Upper lobe of left lung (tissue), 6 donors: ENCODE data around the gene MYO9B. TPM values are rescaled to one million over a fixed set of nuclear protein-coding genes. Genes with fewer than 3 reads are reported as not detected.

Experiments used
- ATAC-seq, 2 donors: fragments of 200-7000 bp; cut with Tn5 transposase; one replicate each; pipeline ENCODE4 v1.9.1; 2022; ENCODE audit warnings: mild to moderate bottlenecking in 2 of 2, moderate library complexity in 2 of 2; ENCODE audit not compliant: low FRiP score in 2 of 2
- DNase-seq, 2 donors: peaks; one replicate each; pipeline ENCODE4 v3.0.0-alpha.2; 2019 to 2020
- H3K27ac ChIP-seq, 4 donors: fragments of 200-600 bp; sonication (generic); one replicate each; pipeline ENCODE4 v1.5.1; 2016 to 2019
- H3K27me3 ChIP-seq, 4 donors: fragments of 200-600 bp; sonication (generic); one replicate each; pipeline ENCODE4 v1.5.1; 2017 to 2019
- H3K36me3 ChIP-seq, 4 donors: fragments of 200-600 bp; sonication (generic); one replicate each; pipeline ENCODE4 v1.5.1; 2016 to 2019
- H3K4me1 ChIP-seq, 4 donors: fragments of 200-600 bp; sonication (generic); one replicate each; pipeline ENCODE4 v1.5.1; 2018 to 2019
- H3K4me3 ChIP-seq, 4 donors: fragments of 200-600 bp; sonication (generic); one replicate each; pipeline ENCODE4 v1.5.1; 2017 to 2019; ENCODE audit warnings: mild to moderate bottlenecking in 2 of 4, moderate library complexity in 1 of 4
- H3K9me3 ChIP-seq, 4 donors: fragments of 200-600 bp; sonication (generic); one replicate each; pipeline ENCODE4 v1.5.1; 2018 to 2019
- EP300 ChIP-seq, 4 donors: sonication (generic); formaldehyde crosslinking; IDR thresholded peaks; one replicate each; pipeline ENCODE4 v1.5.1; 2017; ENCODE audit warnings: antibody characterized with exemption in 4 of 4, control low read depth in 2 of 4
- POLR2A ChIP-seq, 4 donors: fragments of 450-650 bp; IDR thresholded peaks; one replicate each; pipeline ENCODE4 v1.5.1; 2016 to 2017; ENCODE audit warnings: antibody characterized with exemption in 4 of 4, mild to moderate bottlenecking in 2 of 4
- POLR2AphosphoS5 ChIP-seq, 2 donors: sonication (generic); formaldehyde crosslinking; IDR thresholded peaks; one replicate each; pipeline ENCODE4 v1.5.1; 2017; ENCODE audit warnings: antibody characterized with exemption in 2 of 2
- WGBS, 2 donors: methylation state at CpG; one replicate each; pipeline ENCODE4 v1.1.5; 2017 to 2018; 5-methylcytosine and 5-hydroxymethylcytosine counted together
- total RNA-seq, 6 donors: library from RNA; depleted of rRNA in 4 of 6; stranded (reverse); fragments of >200 nt in 4 of 6; gene quantifications; one replicate each; pipeline versions ENCODE4 v1.1.0 to v1.2.1, GENCODE V29; 2016 to 2021
- TF ChIP-seq, protein P1 (sequence below), 6 experiments: fragments of 450-650 bp in 4 of 6; fragments of 200-600 bp in 2 of 6; sonication (generic) in 2 of 6; IDR thresholded peaks; one replicate each; pipeline ENCODE4 v1.5.1; 2016 to 2019; ENCODE audit warnings: antibody characterized with exemption in 6 of 6
- donor health status: DM: no; HTN: no; CAD: no; lungs with moderate emphysema.
- donor health status: DM: no; HTN: yes; CAD: no; lungs with severe emphysema.

MYO9B gene
- total RNA-seq, 6 donors from 2014 or later, result 72.3 to 408 (median 146) TPM

DNA sequence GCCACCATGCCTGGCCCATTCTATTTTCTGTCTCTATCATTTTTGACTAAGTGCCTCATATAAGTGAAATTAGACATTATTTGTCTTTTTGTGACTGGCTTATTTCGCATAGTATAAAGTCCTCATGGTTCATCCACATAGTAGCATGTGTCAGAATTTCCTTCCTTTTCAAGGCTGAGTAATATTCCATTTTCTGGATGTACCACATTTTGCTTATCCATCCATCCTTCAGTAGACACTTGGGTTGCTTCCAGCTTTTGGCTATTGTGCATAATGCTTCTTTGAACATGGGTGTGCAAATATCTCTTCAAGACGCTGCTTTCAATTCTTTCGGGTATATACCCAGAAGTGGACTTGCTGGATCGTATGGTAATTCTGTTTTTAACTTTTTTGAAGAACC lies 88.1 kb downstream of the MYO9B start:
- Histone ChIP-seq H3K4me3 (no peak overlapping the region), H3K4me1 (no peaks in the 10 kb centered on the region), H3K27me3 (no peaks in the 10 kb centered on the region), H3K27ac (no peak overlapping the region), H3K9me3 (peaks cover 0 to 6% (median 0%) of the 10 kb centered on the region in 4 donors), H3K36me3 (peaks cover 49 to 96% (median 82%) of the 10 kb centered on the region in 4 donors)
- 100% methylated on average over 4 of the region's 4 CpGs for WGBS, 2 donors
- TF ChIP-seq, protein P1, sequence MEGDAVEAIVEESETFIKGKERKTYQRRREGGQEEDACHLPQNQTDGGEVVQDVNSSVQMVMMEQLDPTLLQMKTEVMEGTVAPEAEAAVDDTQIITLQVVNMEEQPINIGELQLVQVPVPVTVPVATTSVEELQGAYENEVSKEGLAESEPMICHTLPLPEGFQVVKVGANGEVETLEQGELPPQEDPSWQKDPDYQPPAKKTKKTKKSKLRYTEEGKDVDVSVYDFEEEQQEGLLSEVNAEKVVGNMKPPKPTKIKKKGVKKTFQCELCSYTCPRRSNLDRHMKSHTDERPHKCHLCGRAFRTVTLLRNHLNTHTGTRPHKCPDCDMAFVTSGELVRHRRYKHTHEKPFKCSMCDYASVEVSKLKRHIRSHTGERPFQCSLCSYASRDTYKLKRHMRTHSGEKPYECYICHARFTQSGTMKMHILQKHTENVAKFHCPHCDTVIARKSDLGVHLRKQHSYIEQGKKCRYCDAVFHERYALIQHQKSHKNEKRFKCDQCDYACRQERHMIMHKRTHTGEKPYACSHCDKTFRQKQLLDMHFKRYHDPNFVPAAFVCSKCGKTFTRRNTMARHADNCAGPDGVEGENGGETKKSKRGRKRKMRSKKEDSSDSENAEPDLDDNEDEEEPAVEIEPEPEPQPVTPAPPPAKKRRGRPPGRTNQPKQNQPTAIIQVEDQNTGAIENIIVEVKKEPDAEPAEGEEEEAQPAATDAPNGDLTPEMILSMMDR (IDR thresholded peaks at IDR 0.05), result no peak
- no peak for TF ChIP-seq POLR2A (IDR thresholded peaks at IDR 0.05)
- TF ChIP-seq EP300 (IDR thresholded peaks at IDR 0.05), result no peak
- TF ChIP-seq POLR2AphosphoS5 (IDR thresholded peaks at IDR 0.05), result no peak
- no peak for ATAC-seq
- DNase-seq, result no peak

DNA sequence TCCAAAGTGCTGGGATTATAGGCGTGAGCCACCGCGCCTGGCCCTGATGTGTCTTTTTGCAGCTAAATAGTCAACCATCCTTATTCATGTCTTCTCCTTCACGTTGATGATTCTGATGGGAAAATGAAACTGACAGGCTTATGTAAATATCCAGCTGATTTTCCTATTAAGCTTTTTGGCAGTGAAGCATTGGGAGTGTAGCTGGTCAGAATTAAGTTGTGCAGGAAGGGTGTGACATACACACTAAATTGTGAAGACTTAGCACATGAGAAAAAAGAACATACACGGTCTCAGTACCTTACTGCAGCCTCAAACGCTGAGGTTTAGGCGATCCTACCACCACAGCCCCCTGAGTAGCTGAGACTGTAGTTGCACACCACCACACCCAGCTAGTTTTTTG lies 89.1 kb downstream of the MYO9B start:
- Histone ChIP-seq H3K9me3 (peaks cover 0 to 6% (median 0%) of the 10 kb centered on the region in 4 donors), H3K4me1 (no peaks in the 10 kb centered on the region), H3K4me3 (no peak overlapping the region), H3K36me3 (peaks cover 50 to 96% (median 79%) of the 10 kb centered on the region in 4 donors), H3K27me3 (no peaks in the 10 kb centered on the region), H3K27ac (no peak overlapping the region)
- DNase-seq (no peak), ATAC-seq (no peak)
- 75 to 81% methylated on average over 7 of the region's 7 CpGs for WGBS, 2 donors
- TF ChIP-seq, protein P1 (IDR thresholded peaks at IDR 0.05), result no peak
- TF ChIP-seq POLR2AphosphoS5 (IDR thresholded peaks at IDR 0.05), result no peak
- TF ChIP-seq EP300 (IDR thresholded peaks at IDR 0.05), result no peak
- no peak for TF ChIP-seq POLR2A (IDR thresholded peaks at IDR 0.05)

DNA sequence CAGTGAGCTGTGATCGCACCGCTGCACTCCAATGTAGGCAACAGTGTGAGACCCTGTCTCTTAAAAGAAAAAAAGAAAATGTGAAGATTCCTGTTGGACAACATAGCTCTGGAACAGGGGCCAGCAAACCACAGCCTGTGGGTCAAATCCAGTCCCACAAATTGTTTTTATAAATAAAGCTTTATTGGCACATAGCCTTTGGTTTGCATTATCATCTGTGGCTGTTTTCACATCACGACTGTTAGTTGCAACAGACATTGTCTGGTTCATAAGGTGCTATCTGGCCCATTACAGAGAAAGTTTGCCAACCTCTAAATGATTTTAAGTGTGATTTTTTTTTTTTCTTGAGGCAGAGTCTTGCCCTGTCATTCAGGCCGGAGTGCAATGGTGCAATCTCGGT lies 90.1 kb downstream of the MYO9B start:
- ATAC-seq (no peak), DNase-seq (no peak)
- H3K4me3 ChIP-seq, result no peak overlapping the region
- H3K9me3 ChIP-seq, result peaks cover 0 to 6% (median 0%) of the 10 kb centered on the region in 4 donors
- 94 to 95% methylated on average over 5 of the region's 5 CpGs for WGBS, 2 donors
- H3K36me3 ChIP-seq, result peaks cover 50 to 95% (median 79%) of the 10 kb centered on the region in 4 donors
- TF ChIP-seq POLR2A (IDR thresholded peaks at IDR 0.05), result no peak
- TF ChIP-seq, protein P1 (IDR thresholded peaks at IDR 0.05), result no peak
- no peak for TF ChIP-seq POLR2AphosphoS5 (IDR thresholded peaks at IDR 0.05)
- TF ChIP-seq EP300 (IDR thresholded peaks at IDR 0.05), result no peak
- H3K27ac ChIP-seq, result no peak overlapping the region
- H3K27me3 ChIP-seq, result no peaks in the 10 kb centered on the region
- H3K4me1 ChIP-seq, result no peaks in the 10 kb centered on the region

DNA sequence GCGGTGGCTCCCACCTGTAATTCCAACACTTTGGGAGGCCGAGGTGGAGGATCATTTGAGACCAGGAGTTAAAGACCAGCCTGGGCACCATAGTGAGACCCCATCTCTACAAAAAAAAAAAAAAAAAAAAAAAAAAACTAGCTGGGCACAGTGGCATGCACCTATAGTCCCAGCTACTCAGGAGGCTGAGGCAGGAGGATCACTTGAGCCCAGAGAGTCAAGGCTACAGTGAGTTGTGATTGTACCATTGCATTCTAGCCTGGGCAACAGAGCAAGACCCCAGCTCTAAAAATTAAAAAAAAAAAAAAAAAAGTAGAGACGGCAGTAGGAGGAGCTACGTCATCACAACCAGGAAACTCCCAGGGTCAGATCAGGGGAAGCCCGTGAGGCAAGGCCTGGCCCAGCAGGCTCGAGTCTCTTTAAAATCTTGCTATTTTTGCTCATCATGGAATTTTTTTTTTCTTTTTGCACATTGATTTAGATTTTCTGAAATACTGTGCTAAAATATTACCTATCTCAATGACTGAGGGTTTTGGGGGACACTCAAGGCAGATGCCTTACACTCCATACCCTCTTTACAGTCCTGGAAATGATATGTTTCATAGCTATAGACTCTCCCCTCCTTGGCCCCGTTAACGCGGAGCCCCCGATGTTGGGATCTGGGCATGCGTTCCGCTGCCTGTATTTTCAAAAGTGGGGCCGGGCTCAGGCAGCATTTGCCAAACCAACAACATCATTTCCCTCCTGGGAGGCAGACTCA lies 95.1 kb downstream of the MYO9B start:
- DNase-seq (no peak), ATAC-seq (no peak)
- TF ChIP-seq, protein P1 (IDR thresholded peaks at IDR 0.05), result no peak
- TF ChIP-seq POLR2AphosphoS5 (IDR thresholded peaks at IDR 0.05), result no peak
- no peaks in the 10 kb centered on the region for H3K27me3 ChIP-seq
- H3K9me3 ChIP-seq, result no peaks in the 10 kb centered on the region
- H3K27ac ChIP-seq, result no peak overlapping the region
- H3K36me3 ChIP-seq, result peaks cover 39 to 96% (median 79%) of the 10 kb centered on the region in 4 donors
- no peaks in the 10 kb centered on the region for H3K4me1 ChIP-seq
- H3K4me3 ChIP-seq, result no peak overlapping the region
- 80 to 89% methylated on average over 10 to 12 of the region's 13 CpGs for WGBS, 2 donors

DNA sequence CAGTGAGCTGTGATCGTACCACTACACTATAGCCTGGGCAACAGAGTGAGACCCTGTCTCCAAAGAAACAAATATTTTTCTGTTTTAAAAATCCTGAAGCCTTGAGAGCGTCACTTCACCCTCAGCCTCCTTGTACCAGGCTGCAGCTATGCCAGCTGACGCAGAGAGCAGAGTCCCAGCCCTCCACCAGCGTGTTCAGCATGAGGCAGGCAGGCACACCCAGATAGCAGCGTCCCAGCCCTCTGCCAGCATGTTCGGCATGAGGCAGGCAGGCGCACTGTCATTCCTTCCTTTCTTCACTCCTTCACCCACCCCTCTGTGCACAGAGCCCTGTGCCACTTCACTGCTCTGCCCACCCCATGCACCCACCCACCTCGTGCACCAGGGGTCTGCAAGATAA lies 96.3 kb downstream of the MYO9B start:
- Histone ChIP-seq H3K9me3 (no peaks in the 10 kb centered on the region), H3K27me3 (no peaks in the 10 kb centered on the region), H3K4me3 (no peak overlapping the region), H3K36me3 (peaks cover 31 to 95% (median 82%) of the 10 kb centered on the region in 4 donors), H3K27ac (no peak overlapping the region), H3K4me1 (no peaks in the 10 kb centered on the region)
- DNase-seq, result no peak
- no peak for ATAC-seq
- TF ChIP-seq POLR2AphosphoS5 (IDR thresholded peaks at IDR 0.05), result no peak
- no peak for TF ChIP-seq POLR2A (IDR thresholded peaks at IDR 0.05)
- TF ChIP-seq, protein P1 (IDR thresholded peaks at IDR 0.05), result no peak
- TF ChIP-seq EP300 (IDR thresholded peaks at IDR 0.05), result no peak
- WGBS, 2 donors, result 95 to 97% methylated on average over 8 of the region's 8 CpGs
